Prostate gland (tissue), 2 donors: Measurements from ENCODE around the gene AFF3. TPM values are rescaled to one million over a fixed set of nuclear protein-coding genes. Genes with fewer than 3 reads are reported as not detected.

ENCODE experiments used
- DNase-seq: peaks from one replicate; pipeline ENCODE4 v3.0.0-alpha.2; 2019; ENCODE audit warnings: low spot score
- H3K27ac ChIP-seq, 2 donors: fragments of 200-600 bp; sonication (generic); 2 replicates each; pipeline ENCODE4 v1.5.1; 2017 to 2019
- H3K27me3 ChIP-seq: fragments of 200-600 bp; sonication (generic); replicated peaks from 2 replicates; pipeline ENCODE4 v1.5.1; 2019; ENCODE audit not compliant: insufficient read depth
- H3K36me3 ChIP-seq, 2 donors: fragments of 200-600 bp; sonication (generic); 1 replicate in 1 of 2; 2 replicates in 1 of 2; pipeline versions ENCODE4 v1.5.1 to v1.8.1; 2017 to 2019
- H3K4me1 ChIP-seq: fragments of 200-600 bp; sonication (generic); replicated peaks from 2 replicates; pipeline ENCODE4 v1.5.1; 2019
- H3K4me3 ChIP-seq, 2 donors: fragments of 200-600 bp; sonication (generic); 2 replicates each; pipeline ENCODE4 v1.5.1; 2017 to 2019
- H3K9me3 ChIP-seq: fragments of 200-600 bp; sonication (generic); 2 replicates; pipeline ENCODE4 v1.5.1; 2017
- POLR2A ChIP-seq: fragments of 450-650 bp; IDR thresholded peaks from one replicate; pipeline ENCODE4 v1.6.1; 2016; ENCODE audit warnings: antibody characterized with exemption, mild to moderate bottlenecking
- POLR2AphosphoS5 ChIP-seq: sonication (generic); formaldehyde crosslinking; IDR thresholded peaks from one replicate; pipeline ENCODE4 v1.6.1; 2017; ENCODE audit warnings: antibody characterized with exemption
- WGBS: methylation state at CpG from one replicate; pipeline ENCODE4 v1.1.5; 2018; 5-methylcytosine and 5-hydroxymethylcytosine counted together
- intact Hi-C: fragments of 100-400 bp; cut with DNase I; formaldehyde crosslinking; loops from one replicate; pipeline ENCODE4 v1.14.2; 2022
- total RNA-seq, 2 donors: library from RNA; depleted of rRNA; stranded (reverse); fragments of >200 nt; gene quantifications; one replicate each; pipeline ENCODE4 v1.1.0, GENCODE V29; 2016
- TF ChIP-seq, protein P1 (sequence below), 4 experiments: fragments of 200-600 bp in 2 of 4; fragments of 450-650 bp in 2 of 4; sonication (generic) in 2 of 4; IDR thresholded peaks; 1 replicate in 3 of 4; 2 replicates in 1 of 4; pipeline ENCODE4 v1.5.1; 2016 to 2019; ENCODE audit warnings: antibody characterized with exemption in 4 of 4, mild to moderate bottlenecking in 2 of 4, moderate library complexity in 2 of 4

AFF3 gene
- total RNA-seq, 2 donors from 2014 or later = 74.4 to 113 TPM

- TF ChIP-seq POLR2A (no peak), POLR2AphosphoS5 (no peak)
- TF ChIP-seq, protein P1, sequence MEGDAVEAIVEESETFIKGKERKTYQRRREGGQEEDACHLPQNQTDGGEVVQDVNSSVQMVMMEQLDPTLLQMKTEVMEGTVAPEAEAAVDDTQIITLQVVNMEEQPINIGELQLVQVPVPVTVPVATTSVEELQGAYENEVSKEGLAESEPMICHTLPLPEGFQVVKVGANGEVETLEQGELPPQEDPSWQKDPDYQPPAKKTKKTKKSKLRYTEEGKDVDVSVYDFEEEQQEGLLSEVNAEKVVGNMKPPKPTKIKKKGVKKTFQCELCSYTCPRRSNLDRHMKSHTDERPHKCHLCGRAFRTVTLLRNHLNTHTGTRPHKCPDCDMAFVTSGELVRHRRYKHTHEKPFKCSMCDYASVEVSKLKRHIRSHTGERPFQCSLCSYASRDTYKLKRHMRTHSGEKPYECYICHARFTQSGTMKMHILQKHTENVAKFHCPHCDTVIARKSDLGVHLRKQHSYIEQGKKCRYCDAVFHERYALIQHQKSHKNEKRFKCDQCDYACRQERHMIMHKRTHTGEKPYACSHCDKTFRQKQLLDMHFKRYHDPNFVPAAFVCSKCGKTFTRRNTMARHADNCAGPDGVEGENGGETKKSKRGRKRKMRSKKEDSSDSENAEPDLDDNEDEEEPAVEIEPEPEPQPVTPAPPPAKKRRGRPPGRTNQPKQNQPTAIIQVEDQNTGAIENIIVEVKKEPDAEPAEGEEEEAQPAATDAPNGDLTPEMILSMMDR (IDR thresholded peaks at IDR 0.05) = no peak
- Histone ChIP-seq H3K27ac (no peak overlapping the region), H3K36me3 (no peaks in the 10 kb centered on the region), H3K27me3 (no peaks in the 10 kb centered on the region), H3K4me3 (no peak overlapping the region), H3K4me1 (no peaks in the 10 kb centered on the region), H3K9me3 (no peaks in the 10 kb centered on the region)
- intact Hi-C loops = no loop called here
- no peak for DNase-seq
- 91% methylated on average over 3 of the region's 3 CpGs for WGBS
These were observed 181.6 kb downstream of the AFF3 start for GRCh38 chr2:99960790-99961189.

GRCh38 chr2:99960291-99960690 lies 182.1 kb downstream of the AFF3 start:
- Histone ChIP-seq H3K36me3 (no peaks in the 10 kb centered on the region), H3K4me1 (no peaks in the 10 kb centered on the region), H3K27me3 (no peaks in the 10 kb centered on the region), H3K9me3 (no peaks in the 10 kb centered on the region), H3K27ac (no peak overlapping the region), H3K4me3 (no peak overlapping the region)
- intact Hi-C loops = no loop called here
- 67% methylated on average over 5 of the region's 5 CpGs for WGBS
- TF ChIP-seq POLR2AphosphoS5 = no peak
- no peak for TF ChIP-seq POLR2A
- TF ChIP-seq, protein P1 (IDR thresholded peaks at IDR 0.05) = no peak
- DNase-seq = no peak

DNA sequence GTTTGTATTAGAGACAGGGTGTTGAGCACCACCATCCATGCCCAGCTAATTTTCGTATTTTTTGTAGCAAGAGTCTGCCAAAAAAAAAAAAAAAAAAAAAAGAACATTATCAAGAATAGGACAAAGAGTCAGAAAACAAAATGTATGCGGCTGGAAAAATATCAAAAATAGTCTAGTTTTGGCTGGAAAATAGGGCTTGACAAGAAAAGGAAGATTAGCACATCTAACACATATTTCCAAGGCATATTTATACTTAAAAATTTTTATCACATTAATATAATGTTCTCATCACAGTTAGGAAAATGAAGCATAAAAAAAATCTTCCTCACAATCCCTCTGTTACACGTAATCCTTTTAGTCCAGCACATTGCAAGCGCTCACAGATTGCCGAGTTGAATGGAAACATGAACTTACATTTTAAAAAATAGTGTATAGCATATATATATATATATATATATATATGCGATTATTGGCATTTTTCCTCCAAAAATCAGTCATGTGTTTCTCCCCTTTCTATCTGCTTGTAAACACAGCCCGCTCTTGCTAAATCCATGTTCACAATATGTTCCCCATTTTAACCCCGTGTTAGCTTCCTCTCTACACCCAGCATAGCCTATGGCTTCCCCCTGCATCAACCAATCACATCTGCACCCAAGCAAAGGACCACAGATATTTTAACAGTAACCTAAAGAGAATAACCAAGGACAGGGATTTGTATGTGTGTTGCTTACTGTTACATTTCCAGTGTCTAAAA lies 183.0 kb downstream of the AFF3 start:
- TF ChIP-seq, protein P1 (IDR thresholded peaks at IDR 0.05) = no peak
- TF ChIP-seq POLR2AphosphoS5 = no peak
- TF ChIP-seq POLR2A = no peak
- Histone ChIP-seq H3K27ac (no peak overlapping the region), H3K4me3 (no peak overlapping the region), H3K27me3 (no peaks in the 10 kb centered on the region), H3K4me1 (no peaks in the 10 kb centered on the region), H3K9me3 (no peaks in the 10 kb centered on the region), H3K36me3 (no peaks in the 10 kb centered on the region)
- WGBS = 80% methylated on average over 8 of the region's 8 CpGs
- intact Hi-C loops = no loop called here
- DNase-seq = no peak

- no peak for TF ChIP-seq POLR2A
- TF ChIP-seq, protein P1 (IDR thresholded peaks at IDR 0.05) = no peak
- no peak for TF ChIP-seq POLR2AphosphoS5
- no peaks in the 10 kb centered on the region for H3K9me3 ChIP-seq
- no peak overlapping the region for H3K27ac ChIP-seq
- no peaks in the 10 kb centered on the region for H3K4me1 ChIP-seq
- H3K4me3 ChIP-seq = no peak overlapping the region
- DNase-seq = no peak
- no peaks in the 10 kb centered on the region for H3K27me3 ChIP-seq
- 79% methylated on average over 8 of the region's 8 CpGs for WGBS
- no peaks in the 10 kb centered on the region for H3K36me3 ChIP-seq
- intact Hi-C loops = no loop called here
These were observed 184.9 kb downstream of the AFF3 start for GRCh38 chr2:99957332-99958133.
